Neuronal stem cell (in vitro differentiated cells): ENCODE results near the gene ISM1.
A peak's percentile ranks its signal among the peaks of the same experiment; 100 is the strongest.

ENCODE experiments used
- DNase-seq: peaks from one replicate; pipeline ENCODE4 v3.0.0-alpha.2; 2013; ENCODE audit warnings: low spot score
- H2AFZ ChIP-seq: one replicate; pipeline ENCODE4 v1.6.1; 2013; ENCODE audit warnings: mild to moderate bottlenecking, low read length, inconsistent platforms
- H2AK5ac ChIP-seq: 2 replicates; pipeline ENCODE4 v1.6.1; 2013; ENCODE audit warnings: low read depth, mild to moderate bottlenecking, inconsistent platforms, low read length, moderate library complexity, mixed read lengths
- H2BK120ac ChIP-seq: 2 replicates; pipeline ENCODE4 v1.6.1; 2013; ENCODE audit warnings: low read depth, mild to moderate bottlenecking, inconsistent platforms, low read length, moderate library complexity, mixed read lengths
- H2BK12ac ChIP-seq: one replicate; pipeline ENCODE4 v1.6.1; 2013; ENCODE audit warnings: low read length, inconsistent platforms
- H2BK15ac ChIP-seq: 2 replicates; pipeline ENCODE4 v1.6.1; 2013; ENCODE audit warnings: mild to moderate bottlenecking, low read length, inconsistent platforms, mixed read lengths
- H2BK5ac ChIP-seq: one replicate; pipeline ENCODE4 v1.6.1; 2013; ENCODE audit warnings: inconsistent platforms, mild to moderate bottlenecking, low read length, moderate library complexity
- H3K14ac ChIP-seq: one replicate; pipeline ENCODE4 v1.6.1; 2013; ENCODE audit warnings: low read length, inconsistent platforms
- H3K18ac ChIP-seq: 2 replicates; pipeline ENCODE4 v1.6.1; 2013; ENCODE audit warnings: low read length, inconsistent platforms
- H3K23ac ChIP-seq: 2 replicates; pipeline ENCODE4 v1.6.1; 2013; ENCODE audit warnings: low read depth, mild to moderate bottlenecking, mixed read lengths, low read length, inconsistent platforms; ENCODE audit not compliant: poor library complexity
- H3K27ac ChIP-seq: replicated peaks from 3 replicates; pipeline ENCODE4 v1.5.1; 2013; ENCODE audit warnings: low read length, inconsistent platforms
- H3K27me3 ChIP-seq, 3 experiments: 2 replicates each; pipeline ENCODE4 v1.6.1; 2013; ENCODE audit warnings: low read length in 3 of 3, mild to moderate bottlenecking in 2 of 3, inconsistent platforms in 1 of 3, low read depth in 1 of 3, mixed read lengths in 1 of 3, moderate library complexity in 1 of 3; ENCODE audit not compliant: control insufficient read depth in 3 of 3, insufficient read depth in 3 of 3
- H3K36me3 ChIP-seq, 2 donors: replicated peaks in 1 of 2; 2 replicates each; pipeline ENCODE4 v1.6.1; 2013; ENCODE audit warnings: low read length in 2 of 2; ENCODE audit not compliant: control insufficient read depth in 2 of 2, insufficient read depth in 2 of 2
- H3K4ac ChIP-seq: 2 replicates; pipeline ENCODE4 v1.6.1; 2013; ENCODE audit warnings: inconsistent platforms, mild to moderate bottlenecking, low read length, moderate library complexity
- H3K4me1 ChIP-seq, 2 donors: 1 replicate in 1 of 2; 2 replicates in 1 of 2; pipeline ENCODE4 v1.6.1; 2013; ENCODE audit warnings: low read length in 2 of 2, low read depth in 1 of 2; ENCODE audit not compliant: control insufficient read depth in 2 of 2, insufficient read depth in 1 of 2
- H3K4me2 ChIP-seq: one replicate; pipeline ENCODE4 v1.6.1; 2013; ENCODE audit warnings: mild to moderate bottlenecking, low read length, inconsistent platforms; ENCODE audit not compliant: insufficient read depth, poor library complexity, severe bottlenecking
- H3K4me3 ChIP-seq, 2 donors: 2 replicates each; pipeline ENCODE4 v1.5.1; 2013; ENCODE audit warnings: low read length in 2 of 2, mild to moderate bottlenecking in 2 of 2, inconsistent platforms in 1 of 2, moderate library complexity in 1 of 2
- H3K79me1 ChIP-seq: one replicate; pipeline ENCODE4 v1.6.1; 2013; ENCODE audit warnings: low read depth, mild to moderate bottlenecking, inconsistent platforms, low read length, moderate library complexity
- H3K9ac ChIP-seq: one replicate; pipeline ENCODE4 v1.6.1; 2013; ENCODE audit warnings: mild to moderate bottlenecking, low read depth, low read length, inconsistent platforms; ENCODE audit not compliant: poor library complexity
- H3K9me3 ChIP-seq, 2 donors: replicated peaks in 1 of 2; 2 replicates each; pipeline versions ENCODE3 to v1.6.1; 2013; ENCODE audit warnings: low read length in 2 of 2, mild to moderate bottlenecking in 2 of 2, inconsistent platforms in 1 of 2, low read depth in 1 of 2, mixed read lengths in 1 of 2, moderate library complexity in 1 of 2; ENCODE audit not compliant: control insufficient read depth in 2 of 2, insufficient read depth in 1 of 2
- H4K8ac ChIP-seq: one replicate; pipeline ENCODE4 v1.6.1; 2013; ENCODE audit warnings: low read depth, mild to moderate bottlenecking, inconsistent platforms, low read length, moderate library complexity
- H4K91ac ChIP-seq: one replicate; pipeline ENCODE4 v1.6.1; 2013; ENCODE audit warnings: low read length, low read depth, mild to moderate bottlenecking, inconsistent platforms; ENCODE audit not compliant: poor library complexity
- WGBS, 2 donors: extraction: QIAGEN DNeasy Blood & Tissue Kit; methylation state at CpG; one replicate each; pipeline ENCODE4 v1.1.7; 2013; ENCODE audit warnings: missing lambda C conversion rate in 2 of 2, mixed read lengths in 1 of 2; ENCODE audit not compliant: insufficient read length in 2 of 2, insufficient replicate concordance in 1 of 2; ENCODE audit errors: extremely low coverage in 2 of 2; 5-methylcytosine and 5-hydroxymethylcytosine counted together

The ISM1 gene

DNA sequence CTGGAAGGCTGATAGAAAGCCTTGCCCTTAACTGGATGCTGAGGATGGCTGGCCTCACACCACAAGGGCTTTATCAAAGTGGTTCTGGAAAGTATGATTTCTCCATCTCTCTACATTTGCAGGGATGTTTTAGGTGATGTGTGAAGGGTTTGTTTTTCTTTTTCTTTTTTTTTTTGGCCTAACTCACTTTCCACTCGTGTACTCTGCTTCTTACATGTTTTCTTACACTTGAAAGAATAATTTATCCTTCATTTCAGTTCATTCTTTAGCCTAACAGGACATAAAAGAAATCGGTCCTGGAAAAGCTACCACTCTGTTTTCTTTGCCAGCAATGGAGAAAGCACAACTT is 41.2 kb downstream of the ISM1 start:
- no peaks in the 10 kb centered on the region for H3K79me1 ChIP-seq
- no peak overlapping the region for H3K18ac ChIP-seq
- H3K23ac ChIP-seq = no peak overlapping the region
- H2BK5ac ChIP-seq = no peak overlapping the region
- no peak for DNase-seq
- H4K8ac ChIP-seq = no peak overlapping the region
- WGBS, 2 donors = no CpG with 5 or more reads among the region's 2 CpGs
- H2BK120ac ChIP-seq = no peak overlapping the region
- H2AK5ac ChIP-seq = no peak overlapping the region
- peaks cover 0 to 4% (median 0%) of the 10 kb centered on the region in 3 experiments for H3K27me3 ChIP-seq
- H3K9me3 ChIP-seq = no peaks in the 10 kb centered on the region
- no peak overlapping the region for H3K4me2 ChIP-seq
- no peak overlapping the region for H2BK15ac ChIP-seq
- no peak overlapping the region for H3K14ac ChIP-seq
- H3K27ac ChIP-seq = no peak overlapping the region
- no peak overlapping the region for H3K9ac ChIP-seq
- no peak overlapping the region for H2AFZ ChIP-seq
- H2BK12ac ChIP-seq = no peak overlapping the region
- no peak overlapping the region for H3K4me3 ChIP-seq
- no peak overlapping the region for H3K4ac ChIP-seq
- H3K4me1 ChIP-seq = peaks cover 0 to 7% of the 10 kb centered on the region in 2 donors
- H3K36me3 ChIP-seq = no peaks in the 10 kb centered on the region
- no peak overlapping the region for H4K91ac ChIP-seq

DNA sequence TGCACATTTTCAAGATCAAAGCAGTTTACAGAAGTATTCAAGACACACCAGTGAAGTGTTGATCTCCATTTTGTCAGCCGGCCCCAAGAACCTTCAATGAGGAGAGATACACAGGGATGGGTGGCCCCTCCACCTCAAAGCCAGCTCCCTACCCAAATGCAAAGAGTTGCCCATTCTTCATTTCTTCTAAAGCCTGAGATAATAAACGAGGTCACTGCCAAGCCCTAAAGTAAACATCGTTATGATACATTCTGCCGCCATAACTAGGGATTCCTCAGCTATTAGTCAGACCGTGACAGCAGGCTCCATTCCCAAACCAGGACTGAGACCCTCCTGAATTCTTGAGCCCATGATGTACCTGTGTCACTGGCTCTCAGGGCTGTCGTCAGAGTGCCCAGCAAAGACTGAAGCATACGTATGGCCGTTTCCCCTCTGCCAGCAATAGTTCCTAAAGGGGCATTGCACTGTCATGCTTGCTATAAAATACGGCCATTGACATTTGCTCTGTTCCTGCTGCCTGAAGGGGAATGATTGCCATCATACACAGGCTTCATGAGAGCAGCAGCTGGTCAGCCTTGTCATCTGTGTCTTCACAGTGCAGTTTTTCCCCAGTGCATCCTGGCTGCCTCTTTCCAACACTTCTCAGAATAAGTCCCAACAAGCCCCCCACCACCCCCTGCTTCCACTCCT is 41.7 kb downstream of the ISM1 start:
- Histone ChIP-seq H2BK15ac (no peak overlapping the region), H3K4me2 (no peak overlapping the region), H2AFZ (no peak overlapping the region), H2BK120ac (no peak overlapping the region), H4K91ac (no peak overlapping the region), H3K27me3 (peaks cover 0 to 4% (median 0%) of the 10 kb centered on the region in 3 experiments), H2BK5ac (no peak overlapping the region), H3K9me3 (no peaks in the 10 kb centered on the region), H3K18ac (peak overlapping the region; percentile 11), H3K79me1 (no peaks in the 10 kb centered on the region), H3K4me1 (peaks cover 0 to 7% of the 10 kb centered on the region in 2 donors), H3K23ac (no peak overlapping the region), H3K9ac (no peak overlapping the region), H4K8ac (no peak overlapping the region), H2AK5ac (no peak overlapping the region), H3K4me3 (no peak overlapping the region), H2BK12ac (no peak overlapping the region), H3K4ac (no peak overlapping the region), H3K27ac (no peak overlapping the region), H3K14ac (no peak overlapping the region), H3K36me3 (no peaks in the 10 kb centered on the region)
- DNase-seq = no peak
- WGBS, 2 donors = no CpG with 5 or more reads among the region's 9 CpGs

DNA sequence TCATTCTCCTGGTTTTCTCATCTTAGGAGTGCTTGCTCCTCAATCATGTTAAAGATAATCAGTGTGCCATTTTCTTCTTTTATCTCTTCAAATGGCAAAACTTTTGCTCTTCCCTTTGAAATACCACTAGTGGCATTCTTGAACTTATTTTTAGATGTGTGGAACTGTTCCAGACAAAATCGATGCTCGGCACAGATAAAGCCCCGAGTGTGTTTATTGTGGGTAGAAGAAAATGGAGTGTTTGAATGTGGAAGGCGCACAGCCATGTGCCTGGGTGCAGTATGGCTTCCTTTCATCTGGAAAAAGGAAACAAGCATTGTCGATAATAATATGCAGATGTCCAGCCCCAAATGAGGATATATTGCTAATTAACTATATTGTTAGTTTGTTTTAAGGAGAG is 42.4 kb downstream of the ISM1 start:
- H3K27me3 ChIP-seq = peaks cover 0 to 4% (median 0%) of the 10 kb centered on the region in 3 experiments
- no peak overlapping the region for H3K27ac ChIP-seq
- H2BK15ac ChIP-seq = no peak overlapping the region
- H2BK12ac ChIP-seq = no peak overlapping the region
- H4K8ac ChIP-seq = no peak overlapping the region
- H2BK5ac ChIP-seq = no peak overlapping the region
- no peak overlapping the region for H3K23ac ChIP-seq
- H3K4me3 ChIP-seq = no peak overlapping the region
- H3K18ac ChIP-seq = no peak overlapping the region
- no peak overlapping the region for H3K14ac ChIP-seq
- no peaks in the 10 kb centered on the region for H3K9me3 ChIP-seq
- no peak overlapping the region for H3K4ac ChIP-seq
- no peak overlapping the region for H2BK120ac ChIP-seq
- no peak overlapping the region for H2AFZ ChIP-seq
- no CpG with 5 or more reads among the region's 5 CpGs for WGBS, 2 donors
- no peak overlapping the region for H3K9ac ChIP-seq
- no peak for DNase-seq
- H3K79me1 ChIP-seq = no peaks in the 10 kb centered on the region
- no peaks in the 10 kb centered on the region for H3K36me3 ChIP-seq
- H2AK5ac ChIP-seq = no peak overlapping the region
- H3K4me1 ChIP-seq = peaks cover 0 to 7% of the 10 kb centered on the region in 2 donors
- no peak overlapping the region for H4K91ac ChIP-seq
- H3K4me2 ChIP-seq = no peak overlapping the region

DNA sequence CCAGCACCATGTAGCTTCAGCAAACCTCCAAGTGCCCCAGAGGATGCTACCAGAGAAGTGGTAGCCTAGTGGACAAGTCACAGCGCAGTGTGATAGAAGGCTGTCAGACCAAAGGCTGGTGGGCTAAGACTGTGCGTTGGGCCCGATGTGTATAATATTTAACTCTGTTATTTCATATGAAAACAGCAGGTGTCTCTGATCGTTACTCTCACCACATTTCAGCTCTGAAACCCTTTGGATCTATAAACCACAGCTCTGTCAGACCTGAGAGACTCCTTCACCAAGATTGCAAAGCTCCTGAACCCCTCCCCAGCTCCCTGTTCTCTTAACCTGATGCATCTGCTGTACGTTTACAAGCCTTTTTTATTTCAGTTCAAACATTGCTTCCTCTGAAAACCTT is 43.8 kb downstream of the ISM1 start:
- H4K91ac ChIP-seq = no peak overlapping the region
- H3K9ac ChIP-seq = no peak overlapping the region

More for the DNA sequence above, 43.8 kb downstream of the ISM1 start:
- no peak overlapping the region for H2AK5ac ChIP-seq
- no peak overlapping the region for H2BK120ac ChIP-seq
- no peak overlapping the region for H3K27ac ChIP-seq
- H3K4me3 ChIP-seq = no peak overlapping the region
- no peak overlapping the region for H2AFZ ChIP-seq
- no peak overlapping the region for H3K4me2 ChIP-seq
- no peak overlapping the region for H3K14ac ChIP-seq
- DNase-seq = no peak
- H3K9me3 ChIP-seq = no peaks in the 10 kb centered on the region
- no CpG with 5 or more reads among the region's 5 CpGs for WGBS, 2 donors
- no peaks in the 10 kb centered on the region for H3K36me3 ChIP-seq
- no peak overlapping the region for H2BK12ac ChIP-seq
- H3K18ac ChIP-seq = no peak overlapping the region
- no peak overlapping the region for H3K4ac ChIP-seq
- H3K23ac ChIP-seq = no peak overlapping the region
- H2BK5ac ChIP-seq = no peak overlapping the region
- H3K4me1 ChIP-seq = peaks cover 0 to 7% of the 10 kb centered on the region in 2 donors
- H3K79me1 ChIP-seq = no peaks in the 10 kb centered on the region
- H3K27me3 ChIP-seq = peaks cover 0 to 1% (median 0%) of the 10 kb centered on the region in 3 experiments
- no peak overlapping the region for H2BK15ac ChIP-seq
- H4K8ac ChIP-seq = no peak overlapping the region
